Sigmoid colon (tissue), 4 donors: ENCODE results near the gene C1orf174.

ENCODE experiments used
- EP300 ChIP-seq, 4 donors: sonication (generic); formaldehyde crosslinking; IDR thresholded peaks; one replicate each; pipeline ENCODE4 v1.6.1; 2017; ENCODE audit warnings: antibody characterized with exemption in 4 of 4
- POLR2A ChIP-seq, 2 donors: fragments of 450-650 bp; IDR thresholded peaks; one replicate each; pipeline ENCODE4 v1.6.1; 2016; ENCODE audit warnings: antibody characterized with exemption in 2 of 2, mild to moderate bottlenecking in 2 of 2, moderate library complexity in 2 of 2

- no peak for TF ChIP-seq POLR2A (IDR thresholded peaks at IDR 0.05)
- TF ChIP-seq EP300 (IDR thresholded peaks at IDR 0.05): no peak
Measured at GRCh38 chr1:3872546-3872945, 27.5 kb downstream of the C1orf174 start.
